ENCODE measurements around the gene PTOV1.
"Not testable (repeated sequence)": the region's sequence is repeated elsewhere in the genome, so short reads cannot be mapped to it uniquely, and the experiment has no call there.

The PTOV1 gene

GRCh38 chr19:49818649-49819370 lies 32.1 kb upstream of the PTOV1 start:
- DNase-seq: no peak

DNA sequence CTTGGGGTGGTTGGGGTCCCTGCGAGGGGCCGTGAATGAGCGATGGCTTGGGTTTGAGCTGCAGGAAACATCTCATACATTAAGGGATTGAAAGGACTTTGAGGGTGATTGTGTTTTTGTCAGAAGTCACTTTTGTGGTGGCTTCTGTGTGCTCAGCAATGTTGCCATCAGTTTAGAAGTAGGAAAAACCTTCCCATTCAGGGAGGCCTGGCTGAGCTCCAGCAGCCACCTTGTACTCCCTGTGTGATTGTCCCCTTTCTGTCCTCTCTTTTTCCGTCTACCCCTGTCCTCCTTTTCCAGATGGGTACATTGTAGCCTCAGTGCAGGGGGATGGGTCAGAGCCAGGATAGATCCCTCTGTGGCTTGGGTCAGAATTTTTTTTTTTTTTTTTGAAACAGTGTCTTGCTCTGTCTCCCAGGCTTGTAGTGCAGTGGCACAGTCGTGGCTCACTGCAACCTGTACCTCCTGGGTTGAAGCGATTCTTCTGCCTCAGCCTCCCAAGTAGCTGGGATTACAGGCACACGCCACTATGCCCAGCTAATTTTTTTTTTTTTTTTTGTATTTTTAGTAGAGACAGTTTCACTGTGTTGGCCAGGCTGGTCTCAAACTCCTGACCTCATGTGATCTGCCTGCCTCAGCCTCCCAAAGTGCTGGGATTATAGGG lies 31.4 kb upstream of the PTOV1 start:
- DNase-seq: not testable (repeated sequence)

DNA sequence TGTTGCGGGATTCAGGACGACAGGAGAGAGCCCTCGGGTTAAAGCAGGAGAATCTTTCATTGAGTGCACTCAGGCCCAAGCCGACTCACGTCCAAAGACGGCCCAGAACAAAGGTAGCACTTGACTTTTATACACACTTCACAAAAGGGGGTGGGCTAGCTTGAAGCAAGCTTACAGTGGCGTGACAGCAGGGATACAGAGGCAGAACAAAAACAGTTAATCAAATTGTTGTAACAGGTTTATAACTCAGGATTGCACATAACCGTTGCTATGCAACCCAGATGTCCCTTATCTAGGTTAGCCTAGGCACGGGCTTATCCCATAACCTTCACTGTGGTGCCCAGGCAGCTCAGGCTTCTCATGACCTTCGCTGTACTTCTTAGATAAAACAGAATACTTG lies 30.8 kb upstream of the PTOV1 start:
- no peak for DNase-seq

GRCh38 chr19:49823472-49823871 lies 27.5 kb upstream of the PTOV1 start:
- no peak for DNase-seq

GRCh38 chr19:49824662-49825061 lies 26.3 kb upstream of the PTOV1 start:
- DNase-seq: no peak

- no peak for DNase-seq
Observed at GRCh38 chr19:49827034-49827433, 23.9 kb upstream of the PTOV1 start.

DNA sequence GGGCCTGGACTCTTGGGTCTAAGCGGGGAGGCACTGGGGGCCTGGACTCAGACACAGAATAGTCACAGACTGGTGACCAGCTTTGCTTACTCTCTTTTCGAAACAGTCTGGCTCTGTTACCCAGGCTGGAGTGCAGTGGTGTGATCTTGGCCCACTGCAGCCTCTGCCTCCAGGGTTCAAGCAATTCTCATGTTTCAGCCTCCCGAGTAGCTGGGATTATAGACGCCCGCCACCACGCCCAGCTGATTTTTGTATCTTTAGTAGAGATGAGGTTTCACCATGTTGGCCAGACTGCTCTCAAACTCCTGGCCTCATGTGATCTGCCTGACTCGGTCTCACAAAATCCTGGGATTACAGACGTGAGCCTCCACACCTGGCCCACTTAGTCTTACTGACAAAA lies 21.8 kb upstream of the PTOV1 start:
- DNase-seq: no peak

DNA sequence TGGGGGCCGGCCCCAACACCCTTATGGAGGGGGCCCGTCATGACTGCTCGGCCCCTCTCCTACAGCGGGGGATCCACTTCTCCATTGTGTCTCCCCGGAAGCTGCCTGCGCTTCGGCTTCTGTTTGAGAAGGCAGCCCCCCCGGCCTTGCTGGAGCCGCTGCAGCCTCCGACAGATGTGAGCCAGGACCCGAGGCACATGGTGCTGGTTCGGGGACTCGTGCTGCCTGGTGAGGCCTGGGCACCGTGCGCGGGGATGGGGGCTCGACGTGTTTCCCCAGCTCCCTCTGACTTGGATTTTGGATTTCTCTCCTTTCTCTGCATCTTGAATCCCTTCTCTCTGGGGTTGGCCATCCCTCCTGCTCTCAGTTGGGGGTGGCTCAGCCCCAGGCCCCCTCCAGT lies 21.2 kb upstream of the PTOV1 start:
- DNase-seq: no peak

DNA sequence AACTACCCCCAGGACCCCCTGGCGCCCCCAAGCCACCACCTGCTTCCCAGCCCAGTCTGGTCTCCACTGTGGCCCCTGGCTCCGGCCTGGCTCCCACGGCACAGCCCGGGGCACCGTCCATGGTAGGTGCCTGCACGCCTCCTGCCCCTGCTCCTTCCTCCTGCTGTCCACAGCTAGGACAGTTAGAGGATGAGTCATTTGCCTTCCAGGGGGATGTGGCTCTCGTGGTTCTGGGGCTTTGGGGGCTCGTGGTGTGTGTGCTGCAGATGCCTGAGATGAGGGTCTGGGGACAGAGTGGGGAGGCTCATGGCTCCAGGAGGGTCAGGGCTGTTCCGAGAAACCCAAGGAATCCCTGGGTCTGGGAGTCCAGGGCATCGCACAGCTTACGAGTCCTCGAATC lies 20.2 kb upstream of the PTOV1 start:
- DNase-seq: no peak

- no peak for DNase-seq
Observed at GRCh38 chr19:49831592-49831991, 19.4 kb upstream of the PTOV1 start.

DNA sequence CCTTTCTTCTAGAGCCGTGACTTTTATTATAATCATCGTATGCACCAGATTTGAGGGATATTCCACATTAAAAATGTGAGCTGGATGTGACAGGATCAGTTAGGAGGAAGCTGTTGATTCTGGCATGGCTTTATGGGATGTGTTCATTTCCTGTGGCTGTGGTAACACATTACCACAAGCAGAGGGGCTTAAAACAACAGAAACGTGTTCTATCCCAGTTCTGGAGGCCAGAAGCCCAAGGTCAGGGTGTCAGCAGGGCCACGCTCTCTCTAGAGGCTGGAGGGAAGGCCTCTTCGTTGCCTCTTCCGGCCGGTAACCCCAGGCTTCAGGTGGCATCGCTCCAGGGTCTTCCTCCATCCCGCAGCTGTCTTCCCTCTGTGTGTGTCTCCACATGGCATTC lies 18.4 kb upstream of the PTOV1 start:
- no peak for DNase-seq

- no peak for DNase-seq
Observed at GRCh38 chr19:49833599-49833998, 17.4 kb upstream of the PTOV1 start.

DNA sequence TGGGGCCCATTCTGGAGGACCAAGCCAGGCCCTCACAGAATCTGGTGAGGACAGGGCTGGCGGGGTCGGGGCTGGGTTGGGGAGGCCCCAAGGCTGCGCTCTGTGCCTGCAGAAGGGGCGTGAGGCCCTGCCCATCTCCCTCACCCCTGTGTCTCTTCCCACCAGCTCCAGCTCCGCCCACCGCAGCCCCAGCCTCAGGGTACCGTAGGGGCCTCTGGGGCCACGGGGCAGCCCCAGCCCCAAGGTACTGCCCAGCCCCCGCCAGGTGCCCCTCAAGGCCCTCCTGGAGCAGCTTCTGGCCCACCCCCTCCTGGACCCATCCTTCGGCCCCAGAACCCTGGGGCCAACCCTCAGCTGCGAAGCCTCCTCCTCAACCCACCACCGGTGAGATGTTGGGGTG lies 15.4 kb upstream of the PTOV1 start:
- DNase-seq: no peak

DNA sequence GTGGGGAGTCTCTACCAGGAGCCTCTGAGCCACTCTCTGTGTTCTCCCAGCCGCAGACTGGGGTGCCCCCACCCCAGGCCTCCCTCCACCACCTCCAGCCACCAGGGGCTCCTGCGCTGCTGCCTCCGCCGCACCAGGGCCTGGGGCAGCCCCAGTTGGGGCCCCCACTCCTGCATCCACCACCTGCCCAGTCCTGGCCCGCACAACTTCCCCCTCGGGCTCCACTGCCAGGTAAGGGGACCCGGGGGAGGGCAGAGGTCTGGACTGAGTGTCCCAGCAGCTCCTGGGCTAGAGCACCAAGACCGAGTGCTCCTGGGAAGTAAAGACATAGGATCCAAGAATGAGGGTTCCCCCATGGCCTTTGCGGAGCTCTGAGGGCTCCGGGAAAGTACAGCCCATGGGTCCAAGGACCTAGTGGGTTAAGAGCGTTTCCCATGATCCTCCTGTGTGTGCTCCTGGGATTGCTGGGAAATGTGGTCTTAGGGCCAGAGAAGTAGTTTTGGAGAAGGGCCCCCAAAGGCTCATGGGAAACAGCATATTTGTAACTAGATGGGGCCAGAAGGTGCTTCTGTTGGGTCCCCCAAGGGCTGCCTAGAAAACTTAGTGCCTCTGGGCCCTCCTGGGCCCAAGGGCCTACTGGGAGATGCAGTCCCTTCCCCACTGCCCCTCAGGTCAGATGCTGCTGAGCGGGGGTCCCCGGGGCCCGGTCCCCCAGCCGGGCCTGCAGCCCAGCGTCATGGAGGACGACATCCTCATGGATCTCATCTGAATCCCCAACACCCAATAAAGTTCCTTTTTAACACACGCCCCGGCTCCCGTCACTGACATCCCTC lies 14.6 kb upstream of the PTOV1 start:
- no peak for DNase-seq

GRCh38 chr19:49837009-49837310 lies 14.0 kb upstream of the PTOV1 start:
- no peak for DNase-seq

- DNase-seq: no peak
Observed at GRCh38 chr19:49837425-49837824, 13.5 kb upstream of the PTOV1 start.

DNA sequence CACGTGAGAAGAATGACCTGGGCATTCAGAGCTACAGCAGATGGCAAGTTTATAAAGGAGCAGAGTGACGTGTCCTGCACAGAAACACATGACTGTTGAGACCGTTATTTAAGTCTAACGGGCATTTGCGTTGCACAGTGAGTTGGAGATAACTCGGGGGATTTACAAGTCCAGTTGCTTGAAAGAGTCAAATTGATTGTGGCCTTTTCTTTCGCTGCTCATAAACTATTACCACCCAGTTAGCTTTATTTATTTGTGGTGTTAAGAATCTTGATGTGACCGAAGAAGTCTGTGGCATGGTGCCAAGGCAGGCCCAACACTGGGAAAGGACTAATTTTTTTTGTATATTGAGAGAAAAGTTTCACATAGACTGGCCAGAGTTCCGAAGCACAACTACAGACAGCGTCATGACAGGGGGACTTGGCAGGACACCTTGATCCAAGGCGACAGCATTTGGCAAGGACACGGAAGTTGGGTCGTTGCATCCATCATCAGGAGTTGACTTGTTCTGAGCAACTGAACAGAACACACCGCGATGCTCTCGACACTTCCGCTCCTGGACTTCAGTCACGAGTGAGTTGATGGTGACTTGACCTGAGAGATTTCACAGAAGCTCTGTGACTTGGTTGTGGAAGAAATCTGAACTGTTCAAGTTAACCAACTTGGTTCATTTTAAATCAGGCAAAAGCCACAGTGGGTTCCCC lies 11.9 kb upstream of the PTOV1 start:
- DNase-seq: no peak

- DNase-seq: no peak
Observed at GRCh38 chr19:49839713-49840112, 11.2 kb upstream of the PTOV1 start.

- DNase-seq: no peak
Observed at GRCh38 chr19:49840321-49840720, 10.6 kb upstream of the PTOV1 start.

DNA sequence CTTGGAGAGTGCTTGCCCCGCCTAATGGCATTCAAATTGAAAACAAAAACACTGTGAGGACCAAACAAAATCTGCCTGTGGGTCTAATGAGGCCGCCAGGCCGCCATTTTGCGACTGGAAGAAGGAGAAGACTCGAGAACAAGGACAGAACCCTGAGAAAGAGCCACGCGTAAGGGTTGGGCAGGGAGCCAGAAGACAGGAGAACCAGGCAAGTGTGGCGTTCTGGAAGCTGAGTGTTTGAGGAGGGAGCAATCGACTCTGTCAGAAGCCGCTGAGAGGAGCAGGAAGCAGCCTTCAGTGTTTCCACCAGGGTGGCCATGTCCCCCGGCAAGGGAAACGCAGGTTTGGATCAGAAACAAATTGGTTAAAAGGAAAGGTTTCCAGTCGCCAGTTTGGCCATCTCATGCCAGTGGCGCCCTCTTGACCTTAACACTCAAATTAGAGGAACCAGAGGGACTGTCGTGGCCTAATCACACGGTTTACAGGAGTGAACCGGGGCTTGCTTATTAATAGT lies 10.2 kb upstream of the PTOV1 start:
- DNase-seq: no peak

DNA sequence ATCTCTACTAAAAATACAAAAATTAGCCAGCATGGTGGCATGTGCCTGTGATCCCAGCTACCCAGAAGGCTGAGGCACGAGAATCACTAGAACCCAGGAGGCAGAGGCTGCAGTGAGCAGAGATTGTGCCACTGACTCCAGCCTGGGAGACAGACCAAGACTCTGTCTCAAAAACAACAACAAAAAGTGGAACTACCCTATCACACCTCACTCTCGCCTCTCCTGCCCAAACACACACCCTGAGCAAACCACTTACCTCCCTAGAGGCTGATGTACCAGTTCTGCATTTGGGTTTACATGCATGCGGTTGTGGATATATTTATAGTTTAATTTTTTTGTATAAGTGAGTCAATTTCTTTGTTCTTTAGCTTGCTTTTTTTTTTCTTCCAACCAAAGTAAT lies 7.7 kb upstream of the PTOV1 start:
- DNase-seq: no peak

- DNase-seq: no peak
Observed at GRCh38 chr19:49844138-49845095, 6.5 kb upstream of the PTOV1 start.
